ENCODE data around the gene CDH2. TPM values are rescaled to one million over a fixed set of nuclear protein-coding genes. Genes with fewer than 3 reads are reported as not detected.

CDH2 gene
- total RNA-seq, 1 experiment from 2014 or later: 36.2 TPM

- H3K9me3 ChIP-seq (ENCODE audit: control insufficient read depth, low read depth, low read length): no peaks in the 10 kb centered on the region
- no peak overlapping the region for H3K27ac ChIP-seq (ENCODE audit: insufficient read length, low read depth, low read length)
- no peaks in the 10 kb centered on the region; a peak in 1 of 7 replicates for H3K36me3 Mint-ChIP-seq (ENCODE audit: insufficient read depth in 1 of 3, low read depth in 3 of 3)
Measured at GRCh38 chr18:27948986-27949385, 227.9 kb downstream of the CDH2 start.

More at GRCh38 chr18:27948986-27949385, 227.9 kb downstream of the CDH2 start:
- Histone ChIP-seq H3K4me1 (ENCODE audit: insufficient read depth, low read length) (no peaks in the 10 kb centered on the region), H2BK5ac (ENCODE audit: insufficient read length, low read length) (no peak overlapping the region), H3K79me1 (ENCODE audit: insufficient read depth, low read depth, low read length, poor library complexity, severe bottlenecking) (no peaks in the 10 kb centered on the region), H4K5ac (ENCODE audit: insufficient read length, low read depth, low read length) (no peak overlapping the region), H3K9ac (ENCODE audit: extremely low read depth, insufficient read length, low read length) (no peak overlapping the region), H3K23me2 (ENCODE audit: insufficient read length, low read depth, low read length, poor library complexity, severe bottlenecking) (no peaks in the 10 kb centered on the region), H3T11ph (ENCODE audit: low read length) (no peak overlapping the region), H3K23ac (ENCODE audit: insufficient read length, low read depth, low read length) (no peak overlapping the region), H3K79me2 (ENCODE audit: insufficient read depth, low read length) (no peaks in the 10 kb centered on the region), H3K18ac (ENCODE audit: insufficient read length, low read depth, low read length) (no peak overlapping the region), H3K27me3 (ENCODE audit: insufficient read depth, low read length) (no peaks in the 10 kb centered on the region), H3K56ac (ENCODE audit: insufficient read length, low read depth, low read length) (no peak overlapping the region), H3K4me2 (ENCODE audit: insufficient read depth, insufficient read length, low read length) (no peak overlapping the region), H2BK12ac (ENCODE audit: insufficient read length, low read depth, low read length) (no peak overlapping the region), H3K4ac (ENCODE audit: low read depth, low read length) (no peak overlapping the region), H4K91ac (ENCODE audit: insufficient read length, low read depth, low read length) (no peak overlapping the region), H4K20me1 (ENCODE audit: control insufficient read depth, insufficient read depth, insufficient read length) (no peaks in the 10 kb centered on the region), H2AK5ac (ENCODE audit: insufficient read length, low read length) (no peak overlapping the region), H2AFZ (ENCODE audit: low read length) (no peak overlapping the region), H2BK120ac (ENCODE audit: low read depth, low read length, poor library complexity, severe bottlenecking) (no peak overlapping the region), H2BK15ac (ENCODE audit: low read depth, low read length) (no peak overlapping the region), H4K8ac (replicated peaks; ENCODE audit: insufficient read length, low read depth, low read length) (no peak overlapping the region), H2BK20ac (ENCODE audit: low read depth, low read length, poor library complexity, severe bottlenecking) (no peak overlapping the region), H3K14ac (ENCODE audit: insufficient read depth, low read length) (no peak overlapping the region)
- Mint-ChIP-seq H3K4me1 (peaks cover 2 to 6% of the 10 kb centered on the region in 2 experiments; a peak in 2 of 4 replicates), H3K9me3 (no peaks in the 10 kb centered on the region), H3K27me3 (ENCODE audit: low read depth) (no peaks in the 10 kb centered on the region), H3K4me3 (no peak overlapping the region), H3K27ac (no peak overlapping the region; a peak in 1 of 7 replicates)
- WGBS (ENCODE audit: extremely low coverage, insufficient read length, low lambda C conversion rate): no CpG with 5 or more reads among the region's 2 CpGs
- DNase-seq: no peak
- no peak for TF ChIP-seq CTCF (conservative IDR thresholded peaks at IDR 0.05)
